Osteocyte (in vitro differentiated cells): Measurements from ENCODE around the gene KCTD20. TPM values are rescaled to one million over a fixed set of nuclear protein-coding genes. Genes with fewer than 3 reads are reported as not detected.

Experiments used
- DNase-seq: peaks from one replicate; pipeline ENCODE4 v3.0.0; 2021; ENCODE audit warnings: mixed read lengths; ENCODE audit not compliant: unreplicated experiment; ENCODE audit errors: extremely low spot score
- H3K27ac Mint-ChIP-seq: one replicate; pipeline ENCODE4 v1.8.0; 2021; ENCODE audit warnings: mild to moderate bottlenecking, mixed read lengths; ENCODE audit not compliant: unreplicated experiment
- H3K27me3 Mint-ChIP-seq: one replicate; pipeline ENCODE4 v1.8.0; 2021; ENCODE audit warnings: mixed read lengths; ENCODE audit not compliant: unreplicated experiment
- H3K36me3 Mint-ChIP-seq: one replicate; pipeline ENCODE4 v1.8.0; 2021; ENCODE audit warnings: mixed read lengths; ENCODE audit not compliant: unreplicated experiment
- H3K4me1 Mint-ChIP-seq: one replicate; pipeline ENCODE4 v1.8.0; 2021; ENCODE audit warnings: mixed read lengths; ENCODE audit not compliant: unreplicated experiment
- H3K4me3 Mint-ChIP-seq: one replicate; pipeline ENCODE4 v1.8.0; 2021; ENCODE audit warnings: mild to moderate bottlenecking, moderate library complexity, mixed read lengths; ENCODE audit not compliant: unreplicated experiment
- H3K9me3 Mint-ChIP-seq: one replicate; pipeline ENCODE4 v1.8.0; 2021; ENCODE audit warnings: mixed read lengths; ENCODE audit not compliant: unreplicated experiment
- total RNA-seq: library from RNA; stranded (reverse); gene quantifications from 2 replicates; pipeline ENCODE4 v1.2.1, GENCODE V29; 2021
- TF ChIP-seq, protein P1 (sequence below): fragments of 200-600 bp; sonication (generic); IDR thresholded peaks from 2 replicates; pipeline ENCODE4 v1.5.0; 2021; ENCODE audit warnings: antibody characterized with exemption, mild to moderate bottlenecking, moderate library complexity

The KCTD20 gene
- total RNA-seq, 1 donor from 2014 or later, result 76.3 TPM

DNA sequence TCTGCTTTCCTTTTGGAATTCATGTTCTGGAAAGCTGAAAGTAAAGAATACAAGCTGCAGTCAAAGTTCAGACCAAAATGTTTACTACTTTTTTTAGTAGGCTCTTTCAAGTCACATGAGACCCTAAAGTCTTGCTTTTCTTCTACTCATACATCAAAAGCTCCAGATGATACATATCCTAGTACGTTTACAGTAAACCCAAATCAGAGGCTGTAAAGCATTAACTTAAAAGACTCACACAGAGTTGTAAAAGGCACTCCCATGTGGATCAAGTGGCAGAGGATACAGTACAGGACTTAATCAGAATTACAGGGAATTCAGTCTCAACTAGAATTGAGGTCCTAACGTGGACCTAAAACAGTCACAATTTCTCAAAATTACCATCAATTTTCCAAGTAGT lies 63.8 kb downstream of the KCTD20 start:
- Mint-ChIP-seq H3K27me3 (no peaks in the 10 kb centered on the region), H3K9me3 (no peaks in the 10 kb centered on the region), H3K36me3 (peaks cover 48% of the 10 kb centered on the region), H3K4me3 (no peak overlapping the region), H3K27ac (no peak overlapping the region), H3K4me1 (peaks cover 18% of the 10 kb centered on the region)
- TF ChIP-seq, protein P1, sequence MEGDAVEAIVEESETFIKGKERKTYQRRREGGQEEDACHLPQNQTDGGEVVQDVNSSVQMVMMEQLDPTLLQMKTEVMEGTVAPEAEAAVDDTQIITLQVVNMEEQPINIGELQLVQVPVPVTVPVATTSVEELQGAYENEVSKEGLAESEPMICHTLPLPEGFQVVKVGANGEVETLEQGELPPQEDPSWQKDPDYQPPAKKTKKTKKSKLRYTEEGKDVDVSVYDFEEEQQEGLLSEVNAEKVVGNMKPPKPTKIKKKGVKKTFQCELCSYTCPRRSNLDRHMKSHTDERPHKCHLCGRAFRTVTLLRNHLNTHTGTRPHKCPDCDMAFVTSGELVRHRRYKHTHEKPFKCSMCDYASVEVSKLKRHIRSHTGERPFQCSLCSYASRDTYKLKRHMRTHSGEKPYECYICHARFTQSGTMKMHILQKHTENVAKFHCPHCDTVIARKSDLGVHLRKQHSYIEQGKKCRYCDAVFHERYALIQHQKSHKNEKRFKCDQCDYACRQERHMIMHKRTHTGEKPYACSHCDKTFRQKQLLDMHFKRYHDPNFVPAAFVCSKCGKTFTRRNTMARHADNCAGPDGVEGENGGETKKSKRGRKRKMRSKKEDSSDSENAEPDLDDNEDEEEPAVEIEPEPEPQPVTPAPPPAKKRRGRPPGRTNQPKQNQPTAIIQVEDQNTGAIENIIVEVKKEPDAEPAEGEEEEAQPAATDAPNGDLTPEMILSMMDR, result no peak
- DNase-seq, result no peak

DNA sequence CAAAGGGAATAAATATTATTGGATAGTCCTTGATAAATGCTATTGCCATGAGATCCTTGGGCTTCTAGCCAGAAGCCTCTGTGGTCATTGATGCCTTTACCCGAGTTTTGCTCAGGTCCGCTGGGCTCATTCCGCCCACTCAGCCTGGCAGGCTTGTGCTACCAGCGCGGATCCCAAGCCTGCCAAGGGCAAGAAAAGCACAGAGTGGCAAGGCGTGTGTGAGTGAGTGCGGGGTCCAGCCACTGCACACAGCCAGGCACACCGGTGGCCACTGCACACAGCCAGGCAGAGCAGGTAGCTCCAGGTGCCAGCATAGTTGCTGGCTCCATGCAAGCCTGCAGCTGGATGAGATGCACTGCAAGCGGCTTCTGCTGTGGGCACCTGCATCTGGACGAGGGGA lies 65.7 kb downstream of the KCTD20 start:
- no peak overlapping the region for H3K4me3 Mint-ChIP-seq
- no peaks in the 10 kb centered on the region for H3K9me3 Mint-ChIP-seq
- DNase-seq, result no peak
- no peak overlapping the region for H3K27ac Mint-ChIP-seq
- TF ChIP-seq, protein P1, result no peak
- peaks cover 3% of the 10 kb centered on the region for H3K4me1 Mint-ChIP-seq
- no peaks in the 10 kb centered on the region for H3K27me3 Mint-ChIP-seq
- peaks cover 55% of the 10 kb centered on the region for H3K36me3 Mint-ChIP-seq

DNA sequence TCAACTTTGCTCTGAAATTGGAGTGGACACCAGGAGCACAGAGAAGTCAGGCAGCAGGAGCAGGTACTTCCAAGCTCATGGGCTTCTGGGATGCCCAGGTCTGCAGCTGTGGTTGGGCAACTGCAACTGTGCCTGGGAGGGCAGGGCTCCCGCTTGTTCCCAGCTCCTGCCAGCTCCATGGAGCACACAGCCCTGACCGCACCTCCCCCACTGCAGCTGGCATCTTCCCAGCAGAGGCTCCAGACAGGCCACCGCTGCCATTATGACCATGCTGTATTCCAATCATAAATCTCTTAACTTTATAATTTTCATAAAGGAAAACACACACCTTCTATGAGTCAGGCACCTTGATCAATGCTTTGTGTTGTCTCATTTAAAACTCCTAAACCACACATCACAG lies 67.6 kb downstream of the KCTD20 start:
- H3K27ac Mint-ChIP-seq, result no peak overlapping the region
- H3K27me3 Mint-ChIP-seq, result no peaks in the 10 kb centered on the region
- H3K4me1 Mint-ChIP-seq, result no peaks in the 10 kb centered on the region
- H3K4me3 Mint-ChIP-seq, result no peak overlapping the region
- H3K36me3 Mint-ChIP-seq, result peaks cover 56% of the 10 kb centered on the region
- TF ChIP-seq, protein P1, result no peak
- DNase-seq, result no peak
- no peaks in the 10 kb centered on the region for H3K9me3 Mint-ChIP-seq

DNA sequence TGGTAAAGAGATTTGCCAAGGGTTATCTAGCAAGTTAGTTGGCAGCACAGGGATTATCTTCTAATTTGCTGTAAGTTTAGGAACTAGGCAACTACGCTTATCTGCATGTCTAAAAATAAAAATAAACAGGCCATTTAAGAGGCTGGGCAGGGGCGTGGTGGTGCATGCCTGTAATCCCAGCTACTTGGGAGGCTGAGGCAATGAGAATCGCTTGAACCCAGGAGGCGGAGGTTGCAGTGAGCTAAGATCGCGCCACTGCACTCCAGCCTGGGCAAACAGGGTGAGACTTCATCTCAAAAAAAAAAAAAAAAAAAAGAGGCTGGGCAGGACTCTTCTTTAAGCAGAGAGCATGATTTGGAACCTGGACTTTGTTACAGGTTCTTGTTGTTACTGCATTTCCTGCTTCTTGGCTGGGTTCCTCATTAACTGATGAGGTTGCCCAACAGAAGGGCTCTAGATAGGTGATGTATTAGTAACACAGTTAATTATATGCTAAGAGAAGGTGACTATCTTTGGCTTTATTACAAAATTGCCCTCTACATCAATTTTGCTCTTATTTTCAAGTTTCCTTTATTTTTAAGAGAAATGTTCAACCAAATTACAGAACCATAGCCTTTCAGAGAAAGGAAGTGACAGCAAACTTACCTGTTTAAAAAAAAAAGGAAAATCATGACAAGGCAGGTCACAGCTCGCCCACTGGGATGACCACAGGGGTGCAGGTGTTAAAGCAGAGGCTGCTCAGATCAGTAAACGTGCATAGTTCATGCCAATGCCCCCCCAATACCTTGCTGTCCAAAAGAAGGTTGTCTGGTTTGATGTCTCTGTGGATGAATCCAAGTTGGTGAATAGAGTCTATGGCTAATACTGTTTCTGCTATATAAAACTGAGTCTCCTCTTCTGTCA lies 72.0 kb downstream of the KCTD20 start:
- Mint-ChIP-seq H3K4me3 (no peak overlapping the region), H3K4me1 (no peaks in the 10 kb centered on the region)
- DNase-seq, result no peak

DNA sequence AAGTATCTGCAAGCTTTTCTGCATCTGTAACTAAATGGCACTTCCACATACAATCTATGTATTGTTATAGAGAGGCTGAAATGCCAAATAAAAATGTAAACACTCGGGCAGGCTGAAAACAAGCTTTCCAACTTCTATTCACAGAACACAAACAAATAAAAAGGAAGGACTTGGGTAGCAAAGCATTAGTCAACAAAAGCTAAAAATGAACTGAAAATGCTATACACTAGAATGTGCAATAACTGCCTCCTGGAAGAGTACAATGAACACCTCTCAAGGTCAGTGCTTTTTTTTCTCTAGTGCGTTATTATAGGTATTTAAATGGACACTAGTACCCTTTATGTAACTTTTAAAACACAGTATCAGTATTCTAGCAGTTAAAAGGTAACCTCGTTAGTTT lies 73.0 kb downstream of the KCTD20 start:
- DNase-seq, result no peak
- Mint-ChIP-seq H3K36me3 (peaks cover 48% of the 10 kb centered on the region), H3K9me3 (no peaks in the 10 kb centered on the region), H3K27ac (no peak overlapping the region), H3K4me1 (no peaks in the 10 kb centered on the region), H3K4me3 (no peak overlapping the region), H3K27me3 (no peaks in the 10 kb centered on the region)
- TF ChIP-seq, protein P1, result no peak

More for the DNA sequence above, 72.0 kb downstream of the KCTD20 start:
- H3K27ac Mint-ChIP-seq, result no peak overlapping the region
- peaks cover 43% of the 10 kb centered on the region for H3K36me3 Mint-ChIP-seq
- H3K27me3 Mint-ChIP-seq, result no peaks in the 10 kb centered on the region
- TF ChIP-seq, protein P1, result no peak
- H3K9me3 Mint-ChIP-seq, result no peaks in the 10 kb centered on the region
